H1 (cell line): Measurements from ENCODE around the gene IP6K3. TPM values are rescaled to one million over a fixed set of nuclear protein-coding genes. Genes with fewer than 3 reads are reported as not detected.

Source experiments
- CTCF ChIA-PET: fragments of 300-600 bp; sonication (Branson Sonifier 250); formaldehyde crosslinking; loops from one replicate; lab custom pipeline; 2021; ENCODE audit not compliant: partially characterized antibody; lab: Charles Lee
- POLR2A ChIA-PET: fragments of 300-600 bp; sonication (Branson Sonifier 250); formaldehyde crosslinking; loops from one replicate; lab custom pipeline; 2021; ENCODE audit warnings: inconsistent platforms; ENCODE audit not compliant: partially characterized antibody; lab: Charles Lee
- DNase-seq, 2 experiments: peaks; one replicate each; pipeline versions ENCODE4 v3.0.0 to v3.0.0-alpha.2; 2010 to 2022; ENCODE audit warnings: low spot score in 2 of 2, low read depth in 1 of 2, mixed read lengths in 1 of 2
- FAIRE-seq: peaks from 2 replicates; lab custom pipeline; 2011; peaks lifted over from hg19 to GRCh38; lab: Jason Lieb, UNC
- H2AFZ ChIP-seq: 2 replicates; pipeline ENCODE4 v1.8.1; 2012; ENCODE audit warnings: low read length, inconsistent platforms
- H2AK5ac ChIP-seq: 2 replicates; pipeline ENCODE4 v1.6.1; 2013; ENCODE audit warnings: low read depth, low read length
- H2BK120ac ChIP-seq: replicated peaks from 2 replicates; pipeline ENCODE3; 2013; ENCODE audit warnings: low read depth, low read length, inconsistent platforms
- H2BK12ac ChIP-seq: 2 replicates; pipeline ENCODE4 v1.6.1; 2013; ENCODE audit warnings: low read depth, low read length
- H2BK15ac ChIP-seq: 2 replicates; pipeline ENCODE4 v1.6.1; 2013; ENCODE audit warnings: low read length
- H2BK20ac ChIP-seq: 2 replicates; pipeline ENCODE4 v1.6.1; 2013; ENCODE audit warnings: low read length
- H2BK5ac ChIP-seq: 2 replicates; pipeline ENCODE4 v1.6.1; 2013; ENCODE audit warnings: low read depth, low read length
- H3K14ac ChIP-seq: 2 replicates; pipeline ENCODE4 v1.6.1; 2013; ENCODE audit warnings: inconsistent platforms; ENCODE audit not compliant: insufficient read length
- H3K18ac ChIP-seq: 2 replicates; pipeline ENCODE4 v1.6.1; 2013; ENCODE audit warnings: low read length; ENCODE audit errors: extremely low read depth
- H3K23ac ChIP-seq: 2 replicates; pipeline ENCODE4 v1.6.1; 2013; ENCODE audit warnings: inconsistent platforms; ENCODE audit not compliant: insufficient read length
- H3K23me2 ChIP-seq: 2 replicates; pipeline ENCODE4 v1.6.1; 2013; ENCODE audit warnings: low read depth, low read length
- H3K27ac ChIP-seq: 2 replicates; pipeline ENCODE4 v1.6.1; 2011; ENCODE audit warnings: low read depth, low read length, inconsistent platforms
- H3K27me3 ChIP-seq, 4 experiments: replicated peaks in 1 of 4; 1 replicate in 1 of 4; 2 replicates in 3 of 4; pipeline versions ENCODE4 v1.6.1 to v1.8.1; 2011 to 2013; ENCODE audit warnings: low read length in 3 of 4, mild to moderate bottlenecking in 3 of 4, inconsistent platforms in 2 of 4, mixed read lengths in 2 of 4, moderate library complexity in 1 of 4; ENCODE audit not compliant: control insufficient read depth in 3 of 4, insufficient read depth in 3 of 4; ENCODE audit errors: extremely low read depth in 1 of 4
- H3K36me3 ChIP-seq, 4 experiments: 2 replicates each; pipeline versions ENCODE4 v1.6.1 to v1.8.1; 2011 to 2013; ENCODE audit warnings: mild to moderate bottlenecking in 4 of 4, low read length in 3 of 4, moderate library complexity in 2 of 4, control low read depth in 1 of 4, inconsistent platforms in 1 of 4; ENCODE audit not compliant: insufficient read depth in 4 of 4, control insufficient read depth in 2 of 4
- H3K4ac ChIP-seq: replicated peaks from 2 replicates; pipeline ENCODE3; 2013; ENCODE audit warnings: low read length, low read depth, mixed read lengths, inconsistent platforms; ENCODE audit not compliant: insufficient read length
- H3K4me1 ChIP-seq, 4 experiments: replicated peaks in 1 of 4; 1 replicate in 1 of 4; 2 replicates in 3 of 4; pipeline versions ENCODE4 v1.6.1 to v1.8.1; 2011 to 2013; ENCODE audit warnings: low read length in 3 of 4, inconsistent platforms in 2 of 4, mixed read lengths in 1 of 4; ENCODE audit not compliant: insufficient read depth in 4 of 4, control insufficient read depth in 3 of 4
- H3K4me2 ChIP-seq, 2 experiments: 2 replicates each; pipeline versions ENCODE4 v1.6.1 to v1.8.1; 2011 to 2013; ENCODE audit warnings: low read depth in 2 of 2, low read length in 2 of 2, control low read depth in 1 of 2, inconsistent platforms in 1 of 2, mild to moderate bottlenecking in 1 of 2; ENCODE audit not compliant: insufficient read depth in 1 of 2
- H3K4me3 ChIP-seq, 4 experiments: fragments of 200-600, 300-600 bp in 1 of 4; sonication (generic), shearing (Covaris generic), sonication (Bioruptor Twin) in 1 of 4; 2 replicates each; pipeline versions ENCODE4 v1.5.1 to v1.8.1; 2011 to 2016; ENCODE audit warnings: low read length in 4 of 4, low read depth in 3 of 4, control low read depth in 2 of 4, inconsistent platforms in 2 of 4, mild to moderate bottlenecking in 2 of 4, mixed read lengths in 1 of 4, moderate library complexity in 1 of 4; ENCODE audit not compliant: insufficient read depth in 2 of 4; ENCODE audit errors: extremely low read depth in 1 of 4
- H3K56ac ChIP-seq: replicated peaks from 2 replicates; pipeline ENCODE3; 2013; ENCODE audit warnings: low read depth, mild to moderate bottlenecking, mixed read lengths, low read length, inconsistent platforms; ENCODE audit not compliant: insufficient read length
- H3K79me1 ChIP-seq: 2 replicates; pipeline ENCODE4 v1.6.1; 2013; ENCODE audit warnings: low read depth, low read length, control low read depth
- H3K79me2 ChIP-seq, 2 experiments: 2 replicates each; pipeline versions ENCODE4 v1.6.1 to v1.8.1; 2012 to 2013; ENCODE audit warnings: low read length in 2 of 2, mild to moderate bottlenecking in 2 of 2, inconsistent platforms in 1 of 2; ENCODE audit not compliant: insufficient read depth in 2 of 2, control insufficient read depth in 1 of 2
- H3K9ac ChIP-seq, 4 experiments: replicated peaks in 1 of 4; 1 replicate in 1 of 4; 2 replicates in 3 of 4; pipeline versions ENCODE4 v1.6.1 to v1.8.1; 2011 to 2013; ENCODE audit warnings: low read depth in 3 of 4, low read length in 3 of 4, control low read depth in 2 of 4, mild to moderate bottlenecking in 2 of 4, moderate library complexity in 2 of 4, inconsistent platforms in 1 of 4; ENCODE audit errors: extremely low read depth in 1 of 4
- H3K9me3 ChIP-seq, 2 experiments: 2 replicates each; pipeline versions ENCODE4 v1.6.1 to v1.8.1; 2012 to 2013; ENCODE audit warnings: mild to moderate bottlenecking in 2 of 2, moderate library complexity in 2 of 2, control low read depth in 1 of 2, inconsistent platforms in 1 of 2, low read depth in 1 of 2, low read length in 1 of 2, mixed read lengths in 1 of 2; ENCODE audit not compliant: insufficient read depth in 2 of 2
- H4K20me1 ChIP-seq, 2 experiments: replicated peaks in 1 of 2; 2 replicates each; pipeline versions ENCODE3 to v1.8.1; 2011 to 2013; ENCODE audit warnings: inconsistent platforms in 2 of 2, low read length in 2 of 2, mild to moderate bottlenecking in 1 of 2; ENCODE audit not compliant: insufficient read depth in 2 of 2, control insufficient read depth in 1 of 2
- H4K5ac ChIP-seq: 2 replicates; pipeline ENCODE4 v1.6.1; 2013; ENCODE audit warnings: low read length, low read depth, mixed read lengths, inconsistent platforms; ENCODE audit not compliant: insufficient read length
- H4K8ac ChIP-seq: 2 replicates; pipeline ENCODE4 v1.8.0; 2013; ENCODE audit warnings: mild to moderate bottlenecking, moderate library complexity, low read length, inconsistent platforms; ENCODE audit not compliant: insufficient read depth; ENCODE audit errors: extremely low read depth
- H4K91ac ChIP-seq: replicated peaks from 2 replicates; pipeline ENCODE3; 2013; ENCODE audit warnings: low read length, mixed read lengths, inconsistent platforms; ENCODE audit not compliant: insufficient read length
- CREB1 ChIP-seq: IDR thresholded peaks from 2 replicates; pipeline ENCODE4 v1.6.1; 2012; ENCODE audit warnings: inconsistent platforms
- GTF2F1 ChIP-seq: IDR thresholded peaks from 2 replicates; pipeline ENCODE4 v1.6.1; 2012; ENCODE audit warnings: low read depth, low read length, improper control_type of control experiment, borderline replicate concordance
- PHF8 ChIP-seq: fragments of 200-600 bp; sonication (generic); conservative IDR thresholded peaks from 2 replicates; pipeline ENCODE4 v1.7.1; 2012; ENCODE audit warnings: low read depth, mild to moderate bottlenecking, inconsistent platforms, low read length, moderate library complexity
- POU5F1 ChIP-seq: IDR thresholded peaks from 2 replicates; pipeline ENCODE4 v1.6.1; 2011; ENCODE audit warnings: low read depth, mild to moderate bottlenecking, low read length, moderate library complexity
- SRF ChIP-seq: IDR thresholded peaks from 2 replicates; pipeline ENCODE4 v1.6.1; 2011; ENCODE audit warnings: mild to moderate bottlenecking, low read depth, low read length, moderate library complexity
- WGBS, 2 experiments: shearing (Covaris generic) in 1 of 2; methylation state at CpG; one replicate each; pipeline versions ENCODE4 v1.1.6 to v1.1.7; 2013 to 2015; ENCODE audit warnings: low lambda C conversion rate in 2 of 2, mixed read lengths in 2 of 2, inconsistent platforms in 1 of 2, low coverage in 1 of 2, missing lambda C conversion rate in 1 of 2; ENCODE audit not compliant: insufficient replicate concordance in 2 of 2, insufficient coverage in 1 of 2, insufficient read length in 1 of 2; ENCODE audit errors: extremely low coverage in 1 of 2, missing lambda C conversion rate in 1 of 2; 5-methylcytosine and 5-hydroxymethylcytosine counted together
- polyA plus RNA-seq, 7 experiments: library from polyadenylated mRNA; depleted of rRNA in 3 of 7; stranded (reverse) in 5 of 7; unstranded in 2 of 7; fragments of >200 nt in 5 of 7; fragments of 200-250 nt in 2 of 7; gene quantifications; 1 replicate in 5 of 7; 2 replicates in 1 of 7; 4 replicates in 1 of 7; pipeline versions ENCODE4 v1.2.1 to v1.2.3, GENCODE V29; 2011 to 2013; ENCODE audit warnings: missing spikeins in 2 of 7, mixed read lengths in 2 of 7
- total RNA-seq: library from RNA; stranded (reverse); fragmentation: NEBNext Ultra II Directional; extraction: Animal tissue kit (Norgen Biotek cat#: 25700); gene quantifications from 2 replicates; pipeline ENCODE4 v1.2.1, GENCODE V29; 2021
- TF ChIP-seq, protein P1 (sequence below): IDR thresholded peaks from 2 replicates; pipeline ENCODE4 v1.6.1; 2012; ENCODE audit warnings: inconsistent platforms

IP6K3 gene
- total and polyA plus RNA-seq, 2 of the 8 experiments (the other 6 are each of a cell fraction or from before 2014, with no cell fraction given) = 0.22 to 0.73 TPM

DNA sequence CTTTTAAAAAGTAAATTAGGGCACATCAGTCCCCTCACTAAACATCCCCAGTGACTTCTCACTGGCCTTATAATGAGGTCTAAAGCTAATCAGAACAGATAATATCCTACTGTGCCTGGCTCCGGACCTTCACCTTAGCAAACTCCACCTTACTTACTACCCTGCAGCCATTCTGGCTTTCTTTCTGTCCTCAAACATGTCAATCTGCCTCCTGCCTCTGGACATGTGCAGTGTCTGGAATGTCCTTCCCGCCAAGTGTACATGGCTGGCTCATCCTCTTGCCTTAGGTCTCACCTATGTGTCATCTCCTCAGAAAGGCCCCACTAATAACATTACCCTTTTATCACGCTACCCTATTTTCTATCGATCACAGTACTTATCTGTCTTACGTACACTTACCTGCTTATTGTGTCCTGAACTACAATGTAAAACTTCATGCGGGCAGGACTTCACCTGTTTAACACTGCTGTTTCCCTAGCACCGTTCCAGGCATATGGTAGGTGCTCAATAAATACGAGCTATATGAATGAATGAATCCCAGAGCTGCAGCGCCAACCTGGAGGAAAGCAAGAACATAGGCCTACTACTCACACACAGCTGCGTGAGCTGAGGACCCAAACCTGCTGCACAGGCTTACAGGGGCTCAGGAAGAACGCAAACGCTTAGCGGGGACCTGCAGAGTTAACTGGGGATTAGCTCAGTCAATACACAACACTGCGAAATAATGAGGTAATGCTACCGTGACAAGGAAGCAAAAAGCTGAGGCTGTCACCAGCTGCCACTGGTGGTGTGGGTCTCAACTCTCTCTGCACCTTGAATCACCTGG, 36.2 kb downstream of the IP6K3 start:
- peak overlapping the region; percentile 62 to 76 for H3K4me2 ChIP-seq
- no peak overlapping the region for H2AFZ ChIP-seq
- H3K14ac ChIP-seq = no peak overlapping the region
- H3K79me1 ChIP-seq = peaks cover 15% of the 10 kb centered on the region
- H3K36me3 ChIP-seq = peaks cover 7 to 25% (median 20%) of the 10 kb centered on the region in 4 experiments
- no peak overlapping the region for H3K56ac ChIP-seq
- H3K23ac ChIP-seq = no peak overlapping the region
- CTCF ChIA-PET = interaction anchor here (0.6 to 4.2 kb wide), 27 partner anchors 8 to 316 kb away, joined by 3 to 28 read pairs (median 4); partner anchors contain the start of gene BAK1
- H2BK20ac ChIP-seq = no peak overlapping the region
- H2BK5ac ChIP-seq = no peak overlapping the region
- POLR2A ChIA-PET = interaction anchor here (0.6 to 2.3 kb wide), 33 partner anchors 9 to 435 kb away, joined by 3 to 31 read pairs (median 5); partner anchors contain the start of gene BAK1
- H4K5ac ChIP-seq = peak overlapping the region; percentile 100
- H3K4me1 ChIP-seq = peaks cover 2 to 14% (median 6%) of the 10 kb centered on the region in 4 experiments; a peak in 4 of 7 replicates
- H4K8ac ChIP-seq = no peak overlapping the region
- H3K27ac ChIP-seq = no peak overlapping the region
- TF ChIP-seq, protein P1, sequence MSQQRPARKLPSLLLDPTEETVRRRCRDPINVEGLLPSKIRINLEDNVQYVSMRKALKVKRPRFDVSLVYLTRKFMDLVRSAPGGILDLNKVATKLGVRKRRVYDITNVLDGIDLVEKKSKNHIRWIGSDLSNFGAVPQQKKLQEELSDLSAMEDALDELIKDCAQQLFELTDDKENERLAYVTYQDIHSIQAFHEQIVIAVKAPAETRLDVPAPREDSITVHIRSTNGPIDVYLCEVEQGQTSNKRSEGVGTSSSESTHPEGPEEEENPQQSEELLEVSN = 0 out of 2 replicates have a peak, but pooled peaks have one; percentile 25
- no peak for TF ChIP-seq CREB1
- no peak for TF ChIP-seq SRF
- no peak for TF ChIP-seq GTF2F1
- TF ChIP-seq POU5F1 = no peak
- no peak for TF ChIP-seq PHF8
- peaks cover 2% of the 10 kb centered on the region; the same call in 1 of the 2 replicates for H3K23me2 ChIP-seq
- no peak overlapping the region for H3K18ac ChIP-seq
- peaks cover 0 to 15% of the 10 kb centered on the region in 2 experiments; a peak in 2 of 4 replicates for H3K79me2 ChIP-seq
- no peak overlapping the region; a peak in 2 of 7 replicates for H3K9ac ChIP-seq
- peak overlapping the region; percentile 84; the same call in 1 of the 2 replicates for H2AK5ac ChIP-seq
- H4K91ac ChIP-seq = no peak overlapping the region
- DNase-seq = no peak
- no peaks in the 10 kb centered on the region for H3K27me3 ChIP-seq
- WGBS, 2 experiments = 92 to 100% methylated on average over 3 to 15 of the region's 15 CpGs
- no peak overlapping the region for H2BK120ac ChIP-seq
- peaks cover 3 to 7% of the 10 kb centered on the region in 2 experiments for H4K20me1 ChIP-seq
- H3K4ac ChIP-seq = peak overlapping the region; percentile 91
- no peaks in the 10 kb centered on the region for H3K9me3 ChIP-seq
- peak overlapping the region; percentile 46; the same call in 1 of the 2 replicates for H2BK12ac ChIP-seq
- FAIRE-seq = no peak
- H2BK15ac ChIP-seq = 0 out of 2 replicates have a peak overlapping the region, but pooled peaks have one; percentile 8
- H3K4me3 ChIP-seq = peak overlapping the region in 3 of 4 experiments; percentile 19 to 77 (median 59); a peak in 7 of 8 replicates
